SK-N-SH (cell line): ENCODE results near the gene ADGRB2. TPM values are rescaled to one million over a fixed set of nuclear protein-coding genes. Genes with fewer than 3 reads are reported as not detected.
A peak's percentile ranks its signal among the peaks of the same experiment; 100 is the strongest.

Source experiments
- CTCF ChIA-PET: fragments of 300-600, 350-600 bp; formaldehyde crosslinking; extraction: SDS; loops from one replicate; lab custom pipeline; 2021; lab: Yijun Ruan, JAX
- POLR2A ChIA-PET: fragments of 350-600 bp; sonication (Branson Sonifier 250); formaldehyde crosslinking; extraction: SDS; loops from one replicate; lab custom pipeline; 2020; ENCODE audit warnings: antibody characterized with exemption, inconsistent platforms; lab: Yijun Ruan, JAX
- DNase-seq: peaks from one replicate; pipeline ENCODE4 v3.0.0; 2012
- H2AFZ ChIP-seq: fragments of 200-600 bp; sonication (generic); 2 replicates; pipeline ENCODE4 v1.8.1; 2016; ENCODE audit warnings: antibody characterized with exemption, mild to moderate bottlenecking, low read depth
- H3F3A ChIP-seq: fragments of 200-600 bp; sonication (generic); replicated peaks from 2 replicates; pipeline ENCODE3; 2016; ENCODE audit warnings: antibody characterized with exemption, mild to moderate bottlenecking; ENCODE audit not compliant: insufficient read depth
- H3K27ac ChIP-seq, 2 experiments: fragments of 200-500 bp in 1 of 2; fragments of 200-600 bp in 1 of 2; sonication (Bioruptor generic) in 1 of 2; sonication (generic), shearing (Covaris generic) in 1 of 2; 2 replicates each; pipeline versions ENCODE4 v1.5.1 to v1.6.1; 2014 to 2016; ENCODE audit warnings: low read depth in 2 of 2, inconsistent platforms in 1 of 2, low read length in 1 of 2, mild to moderate bottlenecking in 1 of 2, mixed read lengths in 1 of 2
- H3K27me3 ChIP-seq: fragments of 200-600 bp; sonication (generic), shearing (Covaris generic); 2 replicates; pipeline ENCODE4 v1.6.1; 2016; ENCODE audit warnings: mixed run types; ENCODE audit not compliant: insufficient read depth
- H3K36me3 ChIP-seq, 2 experiments: fragments of 200-500 bp in 1 of 2; fragments of 200-600 bp in 1 of 2; sonication (Bioruptor generic) in 1 of 2; sonication (generic) in 1 of 2; replicated peaks in 1 of 2; 2 replicates each; pipeline versions ENCODE3 to v1.5.1; 2014 to 2016; ENCODE audit warnings: low read length in 1 of 2, mild to moderate bottlenecking in 1 of 2; ENCODE audit not compliant: insufficient read depth in 2 of 2, control insufficient read depth in 1 of 2
- H3K4me1 ChIP-seq, 2 experiments: fragments of 200-500 bp in 1 of 2; fragments of 200-600 bp in 1 of 2; sonication (Bioruptor generic) in 1 of 2; sonication (generic), shearing (Covaris generic) in 1 of 2; 2 replicates each; pipeline versions ENCODE4 v1.5.1 to v1.6.1; 2014 to 2016; ENCODE audit warnings: low read depth in 1 of 2, low read length in 1 of 2, mixed run types in 1 of 2; ENCODE audit not compliant: insufficient read depth in 2 of 2, control insufficient read depth in 1 of 2
- H3K4me2 ChIP-seq: fragments of 200-600 bp; sonication (generic), shearing (Covaris generic); 2 replicates; pipeline ENCODE4 v1.6.1; 2017; ENCODE audit warnings: mixed run types
- H3K4me3 ChIP-seq, 2 experiments: fragments of 200-500 bp in 1 of 2; fragments of 200-600 bp in 1 of 2; sonication (Bioruptor generic) in 1 of 2; sonication (generic), shearing (Covaris generic) in 1 of 2; 2 replicates each; pipeline versions ENCODE4 v1.5.1 to v1.8.1; 2014 to 2016; ENCODE audit warnings: low read depth in 2 of 2, inconsistent platforms in 1 of 2, low read length in 1 of 2, mild to moderate bottlenecking in 1 of 2, mixed read lengths in 1 of 2, moderate library complexity in 1 of 2
- H3K79me2 ChIP-seq: fragments of 200-600 bp; sonication (generic); 2 replicates; pipeline ENCODE4 v1.8.1; 2017; ENCODE audit warnings: mild to moderate bottlenecking; ENCODE audit not compliant: insufficient read depth
- H3K9ac ChIP-seq: fragments of 200-600 bp; sonication (generic); 2 replicates; pipeline ENCODE4 v1.6.1; 2017; ENCODE audit warnings: mixed run types
- H3K9me2 ChIP-seq: fragments of 200-600 bp; sonication (generic); 2 replicates; pipeline ENCODE4 v1.6.1; 2017; ENCODE audit warnings: mixed run types
- H3K9me3 ChIP-seq: fragments of 200-600 bp; sonication (generic); 2 replicates; pipeline ENCODE4 v1.6.1; 2017; ENCODE audit warnings: mixed run types, mild to moderate bottlenecking, moderate library complexity
- H4K20me1 ChIP-seq: fragments of 200-600 bp; sonication (generic); 2 replicates; pipeline ENCODE4 v1.6.1; 2017; ENCODE audit warnings: mild to moderate bottlenecking, mixed run types; ENCODE audit not compliant: insufficient read depth
- CHD2 ChIP-seq: fragments of 150-350 bp; IDR thresholded peaks from 2 replicates; pipeline ENCODE4 v1.6.1; 2018; ENCODE audit warnings: low read length; ENCODE audit not compliant: partially characterized antibody
- FOSL2 ChIP-seq: IDR thresholded peaks from 2 replicates; pipeline ENCODE4 v1.4.0; 2012; ENCODE audit warnings: low read depth, mild to moderate bottlenecking, moderate library complexity, borderline replicate concordance
- FOXM1 ChIP-seq: IDR thresholded peaks from 2 replicates; pipeline ENCODE4 v1.4.0; 2012; ENCODE audit warnings: low read depth, mild to moderate bottlenecking
- GABPA ChIP-seq: IDR thresholded peaks from 2 replicates; pipeline ENCODE4 v1.4.0; 2012; ENCODE audit warnings: low read depth, mild to moderate bottlenecking
- GATA2 ChIP-seq: sonication (generic); formaldehyde crosslinking; IDR thresholded peaks from 2 replicates; pipeline ENCODE4 v1.5.0; 2020; ENCODE audit warnings: mild to moderate bottlenecking, missing genetic modification reagents
- MXI1 ChIP-seq: IDR thresholded peaks from 2 replicates; pipeline ENCODE4 v1.6.1; 2012; ENCODE audit warnings: mild to moderate bottlenecking, low read depth, low read length, improper control_type of control experiment
- NRF1 ChIP-seq: IDR thresholded peaks from 2 replicates; pipeline ENCODE4 v1.6.1; 2012; ENCODE audit warnings: low read depth, mild to moderate bottlenecking, low read length
- POLR2AphosphoS5 ChIP-seq: IDR thresholded peaks from 2 replicates; pipeline ENCODE4 v1.6.1; 2012; ENCODE audit warnings: low read depth, low read length
- RCOR1 ChIP-seq: fragments of 150-350 bp; IDR thresholded peaks from 2 replicates; pipeline ENCODE4 v1.6.1; 2017; ENCODE audit warnings: antibody characterized with exemption, low read length
- SMC3 ChIP-seq: IDR thresholded peaks from 2 replicates; pipeline ENCODE4 v1.6.1; 2012; ENCODE audit warnings: low read depth, low read length, improper control_type of control experiment
- TAF1 ChIP-seq: IDR thresholded peaks from 2 replicates; pipeline ENCODE4 v1.6.1; 2012; ENCODE audit warnings: low read depth, mild to moderate bottlenecking, low read length, moderate library complexity, borderline replicate concordance
- YY1 ChIP-seq: IDR thresholded peaks from 2 replicates; pipeline ENCODE4 v1.4.0; 2012; ENCODE audit warnings: low read depth, mild to moderate bottlenecking
- WGBS: methylation state at CpG from one replicate; pipeline ENCODE4 v1.1.6; 2017; ENCODE audit warnings: low lambda C conversion rate; 5-methylcytosine and 5-hydroxymethylcytosine counted together
- polyA plus RNA-seq, 3 experiments: library from polyadenylated mRNA; depleted of rRNA; stranded (reverse); fragments of >200 nt; gene quantifications; 2 replicates each; pipeline ENCODE4 v1.2.3, GENCODE V29; 2012
- TF ChIP-seq, protein P1 (sequence below): fragments of 150-350 bp; IDR thresholded peaks from 2 replicates; pipeline ENCODE4 v1.6.1; 2017; ENCODE audit warnings: antibody characterized with exemption, low read length, low read depth, borderline replicate concordance
- TF ChIP-seq, protein P2 (sequence below): fragments of 150-350 bp; IDR thresholded peaks from 2 replicates; pipeline ENCODE4 v1.6.1; 2016; ENCODE audit warnings: mild to moderate bottlenecking, low read depth, low read length
- TF ChIP-seq, protein P3 (sequence below): IDR thresholded peaks from 2 replicates; pipeline ENCODE4 v1.4.0; 2012; ENCODE audit warnings: low read depth, borderline replicate concordance
- TF ChIP-seq, protein P4 (sequence below): IDR thresholded peaks from 2 replicates; pipeline ENCODE4 v1.4.0; 2012; ENCODE audit warnings: low read depth, borderline replicate concordance

Gene ADGRB2
- polyA plus RNA-seq, 1 of the 3 experiments (the other 2 are of a cell fraction) = 13.0 TPM

DNA sequence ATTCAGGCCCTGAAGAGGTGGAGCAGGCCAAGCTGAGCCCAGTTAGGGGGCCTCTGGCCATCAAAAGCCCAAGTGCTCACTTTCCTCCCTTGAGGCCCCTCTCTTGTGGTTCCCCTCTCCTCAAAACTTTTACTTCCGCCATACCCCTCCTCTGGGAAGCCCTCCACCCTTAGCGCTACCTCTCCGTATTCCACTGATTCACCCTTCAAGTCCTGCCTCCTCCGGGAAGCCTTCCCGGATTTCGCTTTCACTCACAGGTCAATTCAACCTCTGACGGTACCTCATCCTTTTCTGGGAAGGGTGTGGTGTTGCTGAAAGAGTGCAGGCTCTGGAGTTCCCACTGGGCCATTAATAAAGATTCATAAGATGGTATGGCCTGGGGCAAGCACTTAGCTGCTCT is 32.6 kb upstream of the ADGRB2 start:
- Histone ChIP-seq H3K27ac (no peak overlapping the region), H3K27me3 (no peaks in the 10 kb centered on the region), H3K4me3 (no peak overlapping the region), H2AFZ (no peak overlapping the region), H4K20me1 (no peaks in the 10 kb centered on the region), H3K36me3 (no peaks in the 10 kb centered on the region), H3K9me3 (no peaks in the 10 kb centered on the region), H3K4me2 (peak overlapping the region; percentile 94; the same call in 1 of the 2 replicates), H3F3A (no peaks in the 10 kb centered on the region), H3K4me1 (peaks cover 7 to 31% of the 10 kb centered on the region in 2 experiments; a peak in 3 of 4 replicates), H3K79me2 (peaks cover 17% of the 10 kb centered on the region), H3K9ac (no peak overlapping the region), H3K9me2 (no peaks in the 10 kb centered on the region)
- POLR2A ChIA-PET = no interaction called here
- no peak for DNase-seq
- WGBS = 87% methylated on average over 7 of the region's 7 CpGs
- CTCF ChIA-PET = interaction anchor here (7.9 kb wide), 1 partner anchor 7 kb away, joined by 62 read pairs; no protein-coding TSS in a partner anchor
- TF ChIP-seq, protein P1, sequence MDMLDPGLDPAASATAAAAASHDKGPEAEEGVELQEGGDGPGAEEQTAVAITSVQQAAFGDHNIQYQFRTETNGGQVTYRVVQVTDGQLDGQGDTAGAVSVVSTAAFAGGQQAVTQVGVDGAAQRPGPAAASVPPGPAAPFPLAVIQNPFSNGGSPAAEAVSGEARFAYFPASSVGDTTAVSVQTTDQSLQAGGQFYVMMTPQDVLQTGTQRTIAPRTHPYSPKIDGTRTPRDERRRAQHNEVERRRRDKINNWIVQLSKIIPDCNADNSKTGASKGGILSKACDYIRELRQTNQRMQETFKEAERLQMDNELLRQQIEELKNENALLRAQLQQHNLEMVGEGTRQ = no peak
- TF ChIP-seq, protein P2, sequence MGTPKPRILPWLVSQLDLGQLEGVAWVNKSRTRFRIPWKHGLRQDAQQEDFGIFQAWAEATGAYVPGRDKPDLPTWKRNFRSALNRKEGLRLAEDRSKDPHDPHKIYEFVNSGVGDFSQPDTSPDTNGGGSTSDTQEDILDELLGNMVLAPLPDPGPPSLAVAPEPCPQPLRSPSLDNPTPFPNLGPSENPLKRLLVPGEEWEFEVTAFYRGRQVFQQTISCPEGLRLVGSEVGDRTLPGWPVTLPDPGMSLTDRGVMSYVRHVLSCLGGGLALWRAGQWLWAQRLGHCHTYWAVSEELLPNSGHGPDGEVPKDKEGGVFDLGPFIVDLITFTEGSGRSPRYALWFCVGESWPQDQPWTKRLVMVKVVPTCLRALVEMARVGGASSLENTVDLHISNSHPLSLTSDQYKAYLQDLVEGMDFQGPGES = no peak
- TF ChIP-seq SMC3 = no peak
- TF ChIP-seq FOXM1 = no peak
- no peak for TF ChIP-seq RCOR1
- TF ChIP-seq CHD2 = no peak
- TF ChIP-seq, protein P3, sequence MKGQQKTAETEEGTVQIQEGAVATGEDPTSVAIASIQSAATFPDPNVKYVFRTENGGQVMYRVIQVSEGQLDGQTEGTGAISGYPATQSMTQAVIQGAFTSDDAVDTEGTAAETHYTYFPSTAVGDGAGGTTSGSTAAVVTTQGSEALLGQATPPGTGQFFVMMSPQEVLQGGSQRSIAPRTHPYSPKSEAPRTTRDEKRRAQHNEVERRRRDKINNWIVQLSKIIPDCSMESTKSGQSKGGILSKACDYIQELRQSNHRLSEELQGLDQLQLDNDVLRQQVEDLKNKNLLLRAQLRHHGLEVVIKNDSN = no peak
- TF ChIP-seq YY1 = no peak
- no peak for TF ChIP-seq TAF1
- TF ChIP-seq, protein P4, sequence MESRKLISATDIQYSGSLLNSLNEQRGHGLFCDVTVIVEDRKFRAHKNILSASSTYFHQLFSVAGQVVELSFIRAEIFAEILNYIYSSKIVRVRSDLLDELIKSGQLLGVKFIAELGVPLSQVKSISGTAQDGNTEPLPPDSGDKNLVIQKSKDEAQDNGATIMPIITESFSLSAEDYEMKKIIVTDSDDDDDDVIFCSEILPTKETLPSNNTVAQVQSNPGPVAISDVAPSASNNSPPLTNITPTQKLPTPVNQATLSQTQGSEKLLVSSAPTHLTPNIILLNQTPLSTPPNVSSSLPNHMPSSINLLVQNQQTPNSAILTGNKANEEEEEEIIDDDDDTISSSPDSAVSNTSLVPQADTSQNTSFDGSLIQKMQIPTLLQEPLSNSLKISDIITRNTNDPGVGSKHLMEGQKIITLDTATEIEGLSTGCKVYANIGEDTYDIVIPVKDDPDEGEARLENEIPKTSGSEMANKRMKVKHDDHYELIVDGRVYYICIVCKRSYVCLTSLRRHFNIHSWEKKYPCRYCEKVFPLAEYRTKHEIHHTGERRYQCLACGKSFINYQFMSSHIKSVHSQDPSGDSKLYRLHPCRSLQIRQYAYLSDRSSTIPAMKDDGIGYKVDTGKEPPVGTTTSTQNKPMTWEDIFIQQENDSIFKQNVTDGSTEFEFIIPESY = no peak
- no peak for TF ChIP-seq NRF1
- TF ChIP-seq MXI1 = no peak
- TF ChIP-seq GABPA = no peak
- no peak for TF ChIP-seq POLR2AphosphoS5
- TF ChIP-seq FOSL2 = no peak
- TF ChIP-seq GATA2 = no peak
